Loucy (cell line): ENCODE results near the gene FBRSL1.

ENCODE experiments used
- EZH2phosphoT487 ChIP-seq: fragments of 200-600 bp; IDR thresholded peaks from 2 replicates; pipeline ENCODE4 v1.6.1; 2018; ENCODE audit warnings: antibody characterized with exemption, mild to moderate bottlenecking, moderate library complexity, borderline replicate concordance
- TF ChIP-seq, protein P1 (sequence below): fragments of 200-600 bp; sonication (generic); conservative IDR thresholded peaks from 2 replicates; pipeline ENCODE4 v1.5.1; 2014; ENCODE audit warnings: mild to moderate bottlenecking, antibody characterized with exemption, low read length

DNA sequence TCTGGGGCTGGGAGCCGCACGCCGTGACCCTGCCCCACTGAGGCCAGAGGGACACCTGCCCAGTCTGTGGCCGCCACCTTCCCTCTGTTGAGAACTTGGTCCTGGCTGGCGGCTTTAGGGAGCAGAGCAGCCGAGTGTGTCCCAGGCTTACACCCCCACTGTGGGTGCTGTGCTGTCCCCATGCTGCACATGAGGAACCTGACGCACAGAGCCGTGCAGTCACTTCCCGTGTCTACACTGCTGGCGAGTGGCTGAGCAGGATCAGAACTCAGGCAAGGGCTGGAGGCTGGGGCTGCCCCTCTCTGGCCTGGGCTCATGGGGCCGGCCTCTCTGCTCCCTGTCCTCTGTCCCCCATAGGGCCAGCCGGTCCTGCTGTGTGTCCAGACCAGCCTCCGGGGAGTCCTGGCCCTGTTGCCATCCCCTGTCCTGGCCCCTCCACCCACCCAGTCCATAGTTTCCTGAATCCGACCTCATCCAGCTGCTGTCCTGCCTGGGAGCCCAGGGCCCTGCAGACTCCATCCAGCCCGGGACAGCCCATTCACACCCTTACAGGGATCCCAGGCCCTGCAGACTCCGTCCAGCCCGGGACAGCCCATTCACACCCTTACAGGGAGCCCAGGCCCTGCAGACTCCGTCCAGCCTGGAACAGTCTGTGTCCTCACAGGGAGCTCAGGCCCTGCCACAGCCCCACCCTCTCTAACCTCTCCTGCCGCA lies 10.3 kb downstream of the FBRSL1 start:
- TF ChIP-seq, protein P1, sequence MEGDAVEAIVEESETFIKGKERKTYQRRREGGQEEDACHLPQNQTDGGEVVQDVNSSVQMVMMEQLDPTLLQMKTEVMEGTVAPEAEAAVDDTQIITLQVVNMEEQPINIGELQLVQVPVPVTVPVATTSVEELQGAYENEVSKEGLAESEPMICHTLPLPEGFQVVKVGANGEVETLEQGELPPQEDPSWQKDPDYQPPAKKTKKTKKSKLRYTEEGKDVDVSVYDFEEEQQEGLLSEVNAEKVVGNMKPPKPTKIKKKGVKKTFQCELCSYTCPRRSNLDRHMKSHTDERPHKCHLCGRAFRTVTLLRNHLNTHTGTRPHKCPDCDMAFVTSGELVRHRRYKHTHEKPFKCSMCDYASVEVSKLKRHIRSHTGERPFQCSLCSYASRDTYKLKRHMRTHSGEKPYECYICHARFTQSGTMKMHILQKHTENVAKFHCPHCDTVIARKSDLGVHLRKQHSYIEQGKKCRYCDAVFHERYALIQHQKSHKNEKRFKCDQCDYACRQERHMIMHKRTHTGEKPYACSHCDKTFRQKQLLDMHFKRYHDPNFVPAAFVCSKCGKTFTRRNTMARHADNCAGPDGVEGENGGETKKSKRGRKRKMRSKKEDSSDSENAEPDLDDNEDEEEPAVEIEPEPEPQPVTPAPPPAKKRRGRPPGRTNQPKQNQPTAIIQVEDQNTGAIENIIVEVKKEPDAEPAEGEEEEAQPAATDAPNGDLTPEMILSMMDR: no peak
- no peak for TF ChIP-seq EZH2phosphoT487
